GM18858 (cell line): ENCODE results near the gene ZFC3H1.
A peak's percentile ranks its signal among the peaks of the same experiment; 100 is the strongest.
"Not testable (repeated sequence)": the region's sequence is repeated elsewhere in the genome, so short reads cannot be mapped to it uniquely, and the experiment has no call there.

Experiments used
- ATAC-seq: cut with Tn5 transposase; IDR thresholded peaks from one replicate; pipeline ENCODE4 v1.9.1; 2021; ENCODE audit not compliant: unreplicated experiment

The ZFC3H1 gene

GRCh38 chr12:71663561-71664410 is at the start of gene ZFC3H1, which contains the start of gene THAP2:
Gene ZFC3H1, minus strand, starts transcription at chr12:71663848. Its CDS starts 238 bp downstream, at chr12:71663610.
Gene THAP2, plus strand, starts transcription at chr12:71664301. Its CDS starts 209 bp downstream, at chr12:71664510.
- ATAC-seq: peak; percentile 89

DNA sequence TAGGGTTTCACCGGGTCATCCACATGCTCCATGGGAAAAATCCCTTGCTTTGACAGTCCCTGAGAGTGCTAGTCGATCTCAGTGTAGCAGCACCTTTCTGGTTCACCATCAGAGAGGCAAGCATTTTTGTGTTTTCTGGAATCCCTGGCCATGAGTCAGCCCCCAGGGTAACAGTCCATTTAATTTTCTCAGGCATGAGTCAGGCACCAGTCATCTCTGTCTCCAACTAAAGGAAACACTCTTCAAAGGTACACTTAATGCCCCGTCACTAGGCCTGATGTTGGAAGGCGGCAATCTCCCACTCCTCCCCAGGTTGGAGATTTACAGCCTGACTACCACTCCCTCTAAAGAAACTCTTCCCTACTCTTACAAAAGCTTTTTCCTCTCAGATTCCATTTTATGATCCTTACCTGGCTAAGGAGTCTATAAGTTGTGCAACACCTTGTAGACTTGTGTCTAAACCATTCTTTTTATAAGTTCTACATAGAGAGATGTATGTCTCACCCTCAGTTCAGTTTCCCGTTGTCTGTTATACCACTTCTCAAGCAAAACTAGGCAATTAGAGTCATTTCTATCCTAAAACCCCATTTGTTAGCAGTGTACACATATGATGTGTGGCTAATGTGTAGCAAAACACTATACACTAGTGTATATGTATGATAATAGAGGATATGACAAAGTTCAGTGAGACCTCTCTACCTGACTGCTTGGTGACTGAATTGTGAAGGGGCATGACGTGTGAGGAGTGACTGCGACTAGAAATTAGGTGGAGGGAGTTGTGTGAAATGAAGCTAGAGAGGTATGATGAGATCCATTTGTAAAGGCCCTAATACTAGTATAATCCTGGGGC is 46.9 kb upstream of the ZFC3H1 start:
- ATAC-seq: no peak

DNA sequence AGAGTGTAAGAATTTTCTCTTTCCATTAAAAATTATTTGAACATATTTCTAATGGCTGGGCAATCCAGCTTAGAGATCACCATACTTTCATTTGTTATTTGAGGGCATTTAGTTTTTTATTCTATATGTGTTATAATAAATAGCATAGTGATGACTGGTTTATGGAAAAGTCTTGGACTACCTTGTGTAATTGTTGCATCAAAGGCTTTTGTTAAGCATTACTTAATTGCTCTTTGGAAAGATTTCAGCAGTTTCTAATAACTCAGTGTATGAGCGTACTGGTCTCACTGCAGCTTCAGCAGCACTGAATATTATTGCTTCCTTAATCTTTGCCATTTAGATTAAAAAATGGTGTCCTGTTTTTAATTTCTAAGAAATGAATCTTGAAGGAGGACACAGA is 45.0 kb upstream of the ZFC3H1 start:
- ATAC-seq: no peak

DNA sequence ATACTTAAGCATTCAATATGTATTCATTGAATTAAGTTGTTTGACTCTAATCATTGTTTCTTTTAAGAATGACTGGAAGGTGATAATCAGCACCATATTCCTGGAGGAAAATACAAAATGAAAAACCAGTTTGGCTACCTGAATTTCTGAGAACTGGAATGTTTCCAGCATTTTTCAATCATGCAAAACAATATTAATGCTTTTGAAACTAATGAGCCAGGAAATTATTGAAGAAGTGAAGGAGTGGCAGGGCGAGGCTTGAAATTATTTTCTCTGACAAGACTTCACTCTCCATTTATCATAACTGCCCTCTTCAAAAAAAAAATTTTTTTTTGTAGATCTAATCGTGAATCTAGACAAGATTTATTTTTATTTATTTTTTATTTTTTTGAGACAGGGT is 41.3 kb upstream of the ZFC3H1 start:
- ATAC-seq: no peak

GRCh38 chr12:71703206-71703605 is 39.6 kb upstream of the ZFC3H1 start:
- no peak for ATAC-seq

DNA sequence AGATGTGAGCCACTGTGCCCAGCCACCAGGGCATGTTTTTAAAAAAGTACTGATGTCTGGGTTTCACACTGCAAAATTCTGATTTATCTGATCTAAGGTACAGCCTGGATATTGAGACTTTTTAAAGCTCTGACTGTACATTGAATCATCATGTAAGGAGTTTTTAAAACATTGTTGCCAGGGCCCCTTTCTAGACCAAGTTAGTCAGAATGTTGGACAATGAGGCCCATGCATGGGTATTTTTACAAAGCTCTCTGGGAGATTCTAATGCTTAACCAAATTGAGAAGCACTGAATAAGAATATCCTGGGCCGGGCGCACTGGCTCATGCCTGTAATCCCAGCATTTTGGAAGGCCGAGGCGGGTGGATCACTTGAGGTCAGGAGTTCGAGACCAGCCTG is 38.9 kb upstream of the ZFC3H1 start:
- no peak for ATAC-seq

DNA sequence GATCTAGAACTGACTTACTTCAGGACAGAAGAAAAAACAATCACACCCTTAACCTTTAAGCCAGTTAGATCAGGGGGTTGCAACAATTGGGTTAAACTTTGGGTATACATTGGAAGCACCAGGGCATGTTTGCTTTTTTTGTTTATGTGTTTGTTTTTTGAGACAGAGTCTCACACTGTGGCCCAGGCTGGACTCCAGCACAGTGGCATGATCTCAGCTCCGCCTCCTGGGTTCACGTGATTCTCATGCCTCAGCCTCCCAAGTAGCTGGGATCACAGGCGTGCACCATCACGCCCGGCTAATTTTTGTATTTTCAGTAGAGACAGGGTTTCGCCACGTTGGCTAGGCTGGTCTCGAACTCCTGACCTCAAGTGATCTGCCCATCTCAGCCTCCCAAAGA is 38.5 kb upstream of the ZFC3H1 start:
- ATAC-seq: not testable (repeated sequence)

DNA sequence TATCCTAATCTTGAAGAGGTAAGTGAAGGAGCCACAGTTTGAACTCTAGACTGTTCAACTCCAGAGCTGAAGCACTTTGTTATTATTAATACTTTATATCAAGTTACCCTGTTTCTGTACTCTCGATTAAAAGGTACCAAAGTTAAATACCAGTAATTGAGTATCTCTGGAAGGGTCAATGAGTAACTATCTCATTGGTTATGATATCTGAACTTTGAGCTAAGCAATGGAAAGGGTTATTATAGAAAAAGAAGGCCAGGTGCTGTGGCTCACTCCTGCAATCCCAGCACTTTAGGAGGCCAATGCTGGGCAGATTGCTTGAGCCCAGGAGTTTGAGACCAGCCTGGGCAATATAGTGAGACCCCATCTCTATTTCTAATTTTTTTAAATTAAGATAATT is 32.1 kb upstream of the ZFC3H1 start:
- ATAC-seq: no peak

DNA sequence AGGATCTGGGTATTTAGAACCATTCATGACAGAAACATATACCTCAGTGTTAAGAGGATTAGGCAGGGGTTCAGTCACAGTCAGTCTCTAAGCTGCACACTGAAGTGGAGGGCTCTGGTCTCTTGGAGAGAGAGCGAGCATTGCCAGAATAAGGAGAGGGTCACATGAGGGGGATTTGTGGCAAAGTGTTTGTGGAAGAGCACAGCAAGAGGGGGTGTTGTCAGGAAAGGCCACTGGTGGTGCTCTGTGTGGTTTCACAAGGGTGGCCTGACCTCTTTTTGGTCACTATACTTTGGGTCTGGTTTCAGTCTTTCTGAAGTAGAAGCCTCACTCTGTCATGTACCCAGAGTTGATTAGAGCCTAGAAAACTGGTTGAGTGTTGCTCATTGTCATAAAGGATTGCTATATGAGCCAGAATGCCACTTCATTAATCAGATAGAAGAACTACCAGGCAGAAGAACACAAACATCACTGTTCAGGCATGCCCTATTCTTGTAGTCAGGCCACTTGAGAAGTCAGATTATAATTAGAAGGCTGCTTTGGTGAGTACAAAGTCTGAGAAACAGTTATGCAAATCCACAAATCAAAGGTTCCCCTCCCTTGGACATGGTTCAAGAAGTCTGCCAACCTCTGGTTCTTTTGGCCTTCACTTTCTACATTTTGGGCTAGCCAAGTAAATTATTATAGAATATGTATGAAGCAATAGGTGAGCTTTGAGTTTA is 30.6 kb upstream of the ZFC3H1 start:
- peak; percentile 94 for ATAC-seq

- peak; percentile 1 for ATAC-seq
These were observed 30.0 kb upstream of the ZFC3H1 start for GRCh38 chr12:71693651-71694050.

DNA sequence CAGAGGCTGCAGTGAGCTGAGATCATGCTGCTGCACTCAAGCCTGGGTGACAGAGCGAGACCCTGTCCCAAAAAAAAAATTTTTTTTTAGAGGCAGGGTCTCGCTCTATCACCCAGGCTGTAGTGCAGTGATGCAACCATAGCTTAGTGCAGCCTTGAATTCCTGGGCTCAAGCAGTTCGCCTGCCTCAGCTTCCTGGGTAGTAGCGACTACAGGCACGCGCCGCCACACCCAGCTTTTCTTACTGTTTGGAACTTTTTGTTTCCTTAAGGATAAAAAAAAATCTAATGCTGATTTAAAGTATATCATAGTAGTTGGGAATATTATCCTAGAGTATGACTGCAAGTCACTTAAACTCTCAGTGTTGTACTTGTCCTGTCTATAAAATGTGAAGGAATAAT is 29.5 kb upstream of the ZFC3H1 start:
- ATAC-seq: no peak

GRCh38 chr12:71691504-71692129 is 28.0 kb upstream of the ZFC3H1 start:
- no peak for ATAC-seq

- ATAC-seq: no peak
These were observed 25.4 kb upstream of the ZFC3H1 start for GRCh38 chr12:71688961-71689570.

DNA sequence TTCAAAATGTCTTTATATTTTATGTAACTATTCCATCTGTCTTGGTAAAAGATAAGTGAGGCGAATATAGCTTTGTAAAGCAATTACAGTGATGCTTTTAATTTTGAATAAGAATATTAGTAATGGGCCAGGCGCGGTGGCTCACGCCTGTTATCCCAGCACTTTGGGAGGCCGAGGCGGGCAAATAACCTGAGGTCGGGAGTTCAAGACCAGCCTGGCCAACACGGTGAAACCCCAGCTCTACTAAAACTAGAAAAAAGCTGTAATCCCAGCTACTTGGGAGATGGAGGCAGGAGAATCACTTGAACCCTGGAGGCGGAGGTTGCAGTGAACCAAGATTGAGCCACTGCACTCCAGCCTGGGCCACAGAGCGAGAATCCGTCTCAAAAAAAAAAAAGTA is 23.5 kb upstream of the ZFC3H1 start:
- ATAC-seq: not testable (repeated sequence)

DNA sequence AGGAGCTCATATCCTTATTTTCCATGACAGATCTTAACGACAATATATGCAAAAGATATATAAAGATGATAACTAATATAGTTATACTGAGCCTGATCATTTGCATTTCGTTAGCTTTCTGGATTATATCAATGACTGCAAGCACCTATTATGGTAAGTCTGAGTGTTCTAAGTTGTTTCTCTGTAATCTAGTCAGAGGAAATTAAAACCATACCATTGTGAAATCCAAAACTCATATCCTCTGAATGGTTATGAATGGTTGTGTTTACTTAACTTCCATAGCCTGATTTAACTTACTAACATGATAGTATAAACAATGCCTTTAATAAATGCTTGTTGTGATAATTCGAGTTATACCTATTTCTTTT is 23.0 kb upstream of the ZFC3H1 start:
- no peak for ATAC-seq

GRCh38 chr12:71685914-71686657 is 22.4 kb upstream of the ZFC3H1 start, which contains the start of gene TMEM19:
Gene TMEM19, plus strand, starts transcription at chr12:71686082. Its CDS starts 599 bp downstream, at chr12:71686681.
- peak; percentile 70 for ATAC-seq

- no peak for ATAC-seq
These were observed 21.8 kb upstream of the ZFC3H1 start for GRCh38 chr12:71685312-71685906.

- no peak for ATAC-seq
These were observed 20.4 kb upstream of the ZFC3H1 start for GRCh38 chr12:71684081-71684480.

DNA sequence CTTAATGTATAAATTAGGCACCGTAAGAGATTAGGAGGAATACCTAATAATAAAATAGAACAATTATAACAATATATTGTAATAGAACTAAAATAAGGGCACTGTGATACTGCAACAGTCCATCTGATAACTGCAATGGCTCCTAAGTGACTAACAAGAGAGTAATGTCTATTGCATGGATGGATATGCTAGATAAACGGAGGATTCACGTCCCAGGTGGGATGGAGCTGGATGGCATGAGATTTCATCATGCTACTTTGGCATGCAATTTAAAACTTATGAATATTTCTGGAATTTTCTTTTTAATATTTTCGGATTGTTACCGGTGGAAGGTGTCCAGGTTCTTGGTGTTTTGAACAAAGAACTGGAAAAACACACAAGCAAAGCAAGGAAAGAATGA is 20.0 kb upstream of the ZFC3H1 start:
- ATAC-seq: no peak
